H1 (cell line): Measurements from ENCODE around the gene NCAM1. TPM values are rescaled to one million over a fixed set of nuclear protein-coding genes. Genes with fewer than 3 reads are reported as not detected.
A peak's percentile ranks its signal among the peaks of the same experiment; 100 is the strongest.

Experiments used
- CTCF ChIA-PET: fragments of 300-600 bp; sonication (Branson Sonifier 250); formaldehyde crosslinking; loops from one replicate; lab custom pipeline; 2021; ENCODE audit not compliant: partially characterized antibody; lab: Charles Lee
- POLR2A ChIA-PET: fragments of 300-600 bp; sonication (Branson Sonifier 250); formaldehyde crosslinking; loops from one replicate; lab custom pipeline; 2021; ENCODE audit warnings: inconsistent platforms; ENCODE audit not compliant: partially characterized antibody; lab: Charles Lee
- DNase-seq, 2 experiments: peaks; one replicate each; pipeline versions ENCODE4 v3.0.0 to v3.0.0-alpha.2; 2010 to 2022; ENCODE audit warnings: low spot score in 2 of 2, low read depth in 1 of 2, mixed read lengths in 1 of 2
- FAIRE-seq: peaks from 2 replicates; lab custom pipeline; 2011; peaks lifted over from hg19 to GRCh38; lab: Jason Lieb, UNC
- H2AFZ ChIP-seq: 2 replicates; pipeline ENCODE4 v1.8.1; 2012; ENCODE audit warnings: low read length, inconsistent platforms
- H2AK5ac ChIP-seq: 2 replicates; pipeline ENCODE4 v1.6.1; 2013; ENCODE audit warnings: low read depth, low read length
- H2BK120ac ChIP-seq: replicated peaks from 2 replicates; pipeline ENCODE3; 2013; ENCODE audit warnings: low read depth, low read length, inconsistent platforms
- H2BK12ac ChIP-seq: 2 replicates; pipeline ENCODE4 v1.6.1; 2013; ENCODE audit warnings: low read depth, low read length
- H2BK15ac ChIP-seq: 2 replicates; pipeline ENCODE4 v1.6.1; 2013; ENCODE audit warnings: low read length
- H2BK20ac ChIP-seq: 2 replicates; pipeline ENCODE4 v1.6.1; 2013; ENCODE audit warnings: low read length
- H2BK5ac ChIP-seq: 2 replicates; pipeline ENCODE4 v1.6.1; 2013; ENCODE audit warnings: low read depth, low read length
- H3K14ac ChIP-seq: 2 replicates; pipeline ENCODE4 v1.6.1; 2013; ENCODE audit warnings: inconsistent platforms; ENCODE audit not compliant: insufficient read length
- H3K18ac ChIP-seq: 2 replicates; pipeline ENCODE4 v1.6.1; 2013; ENCODE audit warnings: low read length; ENCODE audit errors: extremely low read depth
- H3K23ac ChIP-seq: 2 replicates; pipeline ENCODE4 v1.6.1; 2013; ENCODE audit warnings: inconsistent platforms; ENCODE audit not compliant: insufficient read length
- H3K23me2 ChIP-seq: 2 replicates; pipeline ENCODE4 v1.6.1; 2013; ENCODE audit warnings: low read depth, low read length
- H3K27ac ChIP-seq: 2 replicates; pipeline ENCODE4 v1.6.1; 2011; ENCODE audit warnings: low read depth, low read length, inconsistent platforms
- H3K27me3 ChIP-seq, 4 experiments: replicated peaks in 1 of 4; 1 replicate in 1 of 4; 2 replicates in 3 of 4; pipeline versions ENCODE4 v1.6.1 to v1.8.1; 2011 to 2013; ENCODE audit warnings: low read length in 3 of 4, mild to moderate bottlenecking in 3 of 4, inconsistent platforms in 2 of 4, mixed read lengths in 2 of 4, moderate library complexity in 1 of 4; ENCODE audit not compliant: control insufficient read depth in 3 of 4, insufficient read depth in 3 of 4; ENCODE audit errors: extremely low read depth in 1 of 4
- H3K36me3 ChIP-seq, 4 experiments: 2 replicates each; pipeline versions ENCODE4 v1.6.1 to v1.8.1; 2011 to 2013; ENCODE audit warnings: mild to moderate bottlenecking in 4 of 4, low read length in 3 of 4, moderate library complexity in 2 of 4, control low read depth in 1 of 4, inconsistent platforms in 1 of 4; ENCODE audit not compliant: insufficient read depth in 4 of 4, control insufficient read depth in 2 of 4
- H3K4ac ChIP-seq: replicated peaks from 2 replicates; pipeline ENCODE3; 2013; ENCODE audit warnings: low read length, low read depth, mixed read lengths, inconsistent platforms; ENCODE audit not compliant: insufficient read length
- H3K4me1 ChIP-seq, 4 experiments: replicated peaks in 1 of 4; 1 replicate in 1 of 4; 2 replicates in 3 of 4; pipeline versions ENCODE4 v1.6.1 to v1.8.1; 2011 to 2013; ENCODE audit warnings: low read length in 3 of 4, inconsistent platforms in 2 of 4, mixed read lengths in 1 of 4; ENCODE audit not compliant: insufficient read depth in 4 of 4, control insufficient read depth in 3 of 4
- H3K4me2 ChIP-seq, 2 experiments: 2 replicates each; pipeline versions ENCODE4 v1.6.1 to v1.8.1; 2011 to 2013; ENCODE audit warnings: low read depth in 2 of 2, low read length in 2 of 2, control low read depth in 1 of 2, inconsistent platforms in 1 of 2, mild to moderate bottlenecking in 1 of 2; ENCODE audit not compliant: insufficient read depth in 1 of 2
- H3K4me3 ChIP-seq, 4 experiments: fragments of 200-600, 300-600 bp in 1 of 4; sonication (generic), shearing (Covaris generic), sonication (Bioruptor Twin) in 1 of 4; 2 replicates each; pipeline versions ENCODE4 v1.5.1 to v1.8.1; 2011 to 2016; ENCODE audit warnings: low read length in 4 of 4, low read depth in 3 of 4, control low read depth in 2 of 4, inconsistent platforms in 2 of 4, mild to moderate bottlenecking in 2 of 4, mixed read lengths in 1 of 4, moderate library complexity in 1 of 4; ENCODE audit not compliant: insufficient read depth in 2 of 4; ENCODE audit errors: extremely low read depth in 1 of 4
- H3K56ac ChIP-seq: replicated peaks from 2 replicates; pipeline ENCODE3; 2013; ENCODE audit warnings: low read depth, mild to moderate bottlenecking, mixed read lengths, low read length, inconsistent platforms; ENCODE audit not compliant: insufficient read length
- H3K79me1 ChIP-seq: 2 replicates; pipeline ENCODE4 v1.6.1; 2013; ENCODE audit warnings: low read depth, low read length, control low read depth
- H3K79me2 ChIP-seq, 2 experiments: 2 replicates each; pipeline versions ENCODE4 v1.6.1 to v1.8.1; 2012 to 2013; ENCODE audit warnings: low read length in 2 of 2, mild to moderate bottlenecking in 2 of 2, inconsistent platforms in 1 of 2; ENCODE audit not compliant: insufficient read depth in 2 of 2, control insufficient read depth in 1 of 2
- H3K9ac ChIP-seq, 4 experiments: replicated peaks in 1 of 4; 1 replicate in 1 of 4; 2 replicates in 3 of 4; pipeline versions ENCODE4 v1.6.1 to v1.8.1; 2011 to 2013; ENCODE audit warnings: low read depth in 3 of 4, low read length in 3 of 4, control low read depth in 2 of 4, mild to moderate bottlenecking in 2 of 4, moderate library complexity in 2 of 4, inconsistent platforms in 1 of 4; ENCODE audit errors: extremely low read depth in 1 of 4
- H3K9me3 ChIP-seq, 2 experiments: 2 replicates each; pipeline versions ENCODE4 v1.6.1 to v1.8.1; 2012 to 2013; ENCODE audit warnings: mild to moderate bottlenecking in 2 of 2, moderate library complexity in 2 of 2, control low read depth in 1 of 2, inconsistent platforms in 1 of 2, low read depth in 1 of 2, low read length in 1 of 2, mixed read lengths in 1 of 2; ENCODE audit not compliant: insufficient read depth in 2 of 2
- H4K20me1 ChIP-seq, 2 experiments: replicated peaks in 1 of 2; 2 replicates each; pipeline versions ENCODE3 to v1.8.1; 2011 to 2013; ENCODE audit warnings: inconsistent platforms in 2 of 2, low read length in 2 of 2, mild to moderate bottlenecking in 1 of 2; ENCODE audit not compliant: insufficient read depth in 2 of 2, control insufficient read depth in 1 of 2
- H4K5ac ChIP-seq: 2 replicates; pipeline ENCODE4 v1.6.1; 2013; ENCODE audit warnings: low read length, low read depth, mixed read lengths, inconsistent platforms; ENCODE audit not compliant: insufficient read length
- H4K8ac ChIP-seq: 2 replicates; pipeline ENCODE4 v1.8.0; 2013; ENCODE audit warnings: mild to moderate bottlenecking, moderate library complexity, low read length, inconsistent platforms; ENCODE audit not compliant: insufficient read depth; ENCODE audit errors: extremely low read depth
- H4K91ac ChIP-seq: replicated peaks from 2 replicates; pipeline ENCODE3; 2013; ENCODE audit warnings: low read length, mixed read lengths, inconsistent platforms; ENCODE audit not compliant: insufficient read length
- BCL11A ChIP-seq, 2 experiments: IDR thresholded peaks; one replicate each; pipeline ENCODE4 v1.6.1; 2011; ENCODE audit warnings: low read depth in 2 of 2, low read length in 2 of 2, mild to moderate bottlenecking in 2 of 2
- CBX8 ChIP-seq: fragments of 300-800, 300-1000 bp; sonication (generic); IDR thresholded peaks from 2 replicates; pipeline ENCODE4 v1.7.1; 2016; ENCODE audit warnings: low read depth, low read length, borderline replicate concordance
- HDAC6 ChIP-seq: IDR thresholded peaks from one replicate; pipeline ENCODE4 v1.7.1; 2012; ENCODE audit warnings: low read depth, mild to moderate bottlenecking, inconsistent platforms, low read length, moderate library complexity
- JUND ChIP-seq: IDR thresholded peaks from 2 replicates; pipeline ENCODE4 v1.6.1; 2011; ENCODE audit warnings: mild to moderate bottlenecking, improper control_type of control experiment, low read length
- KDM5A ChIP-seq: fragments of 200-600 bp; IDR thresholded peaks from 2 replicates; pipeline ENCODE4 v1.7.1; 2012; ENCODE audit warnings: mild to moderate bottlenecking, low read length, inconsistent platforms, mixed read lengths
- NANOG ChIP-seq: IDR thresholded peaks from 2 replicates; pipeline ENCODE4 v1.6.1; 2011; ENCODE audit warnings: low read length, low read depth, mild to moderate bottlenecking, inconsistent platforms; ENCODE audit not compliant: insufficient read depth, poor library complexity, severe bottlenecking
- RBBP5 ChIP-seq: IDR thresholded peaks from 2 replicates; pipeline ENCODE4 v1.7.1; 2012; ENCODE audit warnings: low read depth, mild to moderate bottlenecking, inconsistent platforms, low read length, moderate library complexity, borderline replicate concordance
- SIX5 ChIP-seq: IDR thresholded peaks from 2 replicates; pipeline ENCODE4 v1.6.1; 2011; ENCODE audit warnings: mild to moderate bottlenecking, low read depth, low read length
- SP1 ChIP-seq: IDR thresholded peaks from 2 replicates; pipeline ENCODE4 v1.6.1; 2011; ENCODE audit warnings: low read depth, low read length
- SRF ChIP-seq: IDR thresholded peaks from 2 replicates; pipeline ENCODE4 v1.6.1; 2011; ENCODE audit warnings: mild to moderate bottlenecking, low read depth, low read length, moderate library complexity
- TBP ChIP-seq: IDR thresholded peaks from 2 replicates; pipeline ENCODE4 v1.6.1; 2011; ENCODE audit warnings: low read depth, low read length, improper control_type of control experiment
- WGBS, 2 experiments: shearing (Covaris generic) in 1 of 2; methylation state at CpG; one replicate each; pipeline versions ENCODE4 v1.1.6 to v1.1.7; 2013 to 2015; ENCODE audit warnings: low lambda C conversion rate in 2 of 2, mixed read lengths in 2 of 2, inconsistent platforms in 1 of 2, low coverage in 1 of 2, missing lambda C conversion rate in 1 of 2; ENCODE audit not compliant: insufficient replicate concordance in 2 of 2, insufficient coverage in 1 of 2, insufficient read length in 1 of 2; ENCODE audit errors: extremely low coverage in 1 of 2, missing lambda C conversion rate in 1 of 2; 5-methylcytosine and 5-hydroxymethylcytosine counted together
- polyA plus RNA-seq, 7 experiments: library from polyadenylated mRNA; depleted of rRNA in 3 of 7; stranded (reverse) in 5 of 7; unstranded in 2 of 7; fragments of >200 nt in 5 of 7; fragments of 200-250 nt in 2 of 7; gene quantifications; 1 replicate in 5 of 7; 2 replicates in 1 of 7; 4 replicates in 1 of 7; pipeline versions ENCODE4 v1.2.1 to v1.2.3, GENCODE V29; 2011 to 2013; ENCODE audit warnings: missing spikeins in 2 of 7, mixed read lengths in 2 of 7
- total RNA-seq: library from RNA; stranded (reverse); fragmentation: NEBNext Ultra II Directional; extraction: Animal tissue kit (Norgen Biotek cat#: 25700); gene quantifications from 2 replicates; pipeline ENCODE4 v1.2.1, GENCODE V29; 2021
- TF ChIP-seq, protein P1 (sequence below): IDR thresholded peaks from 2 replicates; pipeline ENCODE4 v1.6.1; 2012; ENCODE audit warnings: low read length, inconsistent platforms

Gene NCAM1
- total and polyA plus RNA-seq, 2 of the 8 experiments (the other 6 are each of a cell fraction or from before 2014, with no cell fraction given) = 3.1 to 4.3 TPM

- Histone ChIP-seq H3K79me2 (no peaks in the 10 kb centered on the region), H3K27me3 (peaks cover 0 to 5% (median 2%) of the 10 kb centered on the region in 4 experiments; a peak in 4 of 7 replicates), H2BK120ac (no peak overlapping the region), H3K23me2 (no peaks in the 10 kb centered on the region), H3K36me3 (no peaks in the 10 kb centered on the region), H4K91ac (no peak overlapping the region), H3K4me2 (peak overlapping the region in 1 of 2 experiments; percentile 39; a peak in 1 of 4 replicates), H2AK5ac (no peak overlapping the region), H3K4me3 (peak overlapping the region in 1 of 4 experiments; percentile 23; a peak in 1 of 8 replicates), H3K4me1 (peaks cover 0 to 9% (median 1%) of the 10 kb centered on the region in 4 experiments; a peak in 3 of 7 replicates), H2AFZ (no peak overlapping the region), H3K56ac (no peak overlapping the region), H3K23ac (no peak overlapping the region), H3K4ac (no peak overlapping the region), H3K27ac (no peak overlapping the region), H3K9me3 (no peaks in the 10 kb centered on the region), H4K20me1 (peaks cover 0 to 2% of the 10 kb centered on the region in 2 experiments), H2BK12ac (no peak overlapping the region), H3K18ac (no peak overlapping the region), H3K9ac (no peak overlapping the region), H3K14ac (no peak overlapping the region), H2BK15ac (no peak overlapping the region), H3K79me1 (no peaks in the 10 kb centered on the region), H2BK20ac (no peak overlapping the region), H2BK5ac (no peak overlapping the region), H4K8ac (no peak overlapping the region), H4K5ac (no peak overlapping the region)
- WGBS, 2 experiments = 18% methylated on average over 4 of the region's 4 CpGs; no CpG with 5 or more reads in 1 of the 2 experiments
- peak in 1 of 2 experiments; percentile 41 for DNase-seq
- CTCF ChIA-PET = interaction anchor here (0.8 to 1.5 kb wide), 6 partner anchors 26 to 499 kb away, joined by 3 to 4 read pairs (median 3); no protein-coding TSS in a partner anchor
- peak; percentile 79 for FAIRE-seq
- POLR2A ChIA-PET = no interaction called here
- TF ChIP-seq SIX5 (no peak), CBX8 (no peak), JUND (no peak), KDM5A (no peak), NANOG (no peak), RBBP5 (no peak), SRF (no peak), BCL11A (IDR thresholded peaks at IDR 0.05; ENCODE audit: low read depth in 2 of 2, low read length in 2 of 2) (no peak), HDAC6 (no peak), SP1 (no peak), TBP (no peak)
- TF ChIP-seq, protein P1, sequence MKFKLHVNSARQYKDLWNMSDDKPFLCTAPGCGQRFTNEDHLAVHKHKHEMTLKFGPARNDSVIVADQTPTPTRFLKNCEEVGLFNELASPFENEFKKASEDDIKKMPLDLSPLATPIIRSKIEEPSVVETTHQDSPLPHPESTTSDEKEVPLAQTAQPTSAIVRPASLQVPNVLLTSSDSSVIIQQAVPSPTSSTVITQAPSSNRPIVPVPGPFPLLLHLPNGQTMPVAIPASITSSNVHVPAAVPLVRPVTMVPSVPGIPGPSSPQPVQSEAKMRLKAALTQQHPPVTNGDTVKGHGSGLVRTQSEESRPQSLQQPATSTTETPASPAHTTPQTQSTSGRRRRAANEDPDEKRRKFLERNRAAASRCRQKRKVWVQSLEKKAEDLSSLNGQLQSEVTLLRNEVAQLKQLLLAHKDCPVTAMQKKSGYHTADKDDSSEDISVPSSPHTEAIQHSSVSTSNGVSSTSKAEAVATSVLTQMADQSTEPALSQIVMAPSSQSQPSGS = no peak
These were observed 126.5 kb downstream of the NCAM1 start for GRCh38 chr11:113087706-113088105.
